ENCODE measurements around the gene SCMH1. TPM values are rescaled to one million over a fixed set of nuclear protein-coding genes. Genes with fewer than 3 reads are reported as not detected.

SCMH1 gene
- total RNA-seq, 1 donor from 2014 or later = 22.5 TPM

DNA sequence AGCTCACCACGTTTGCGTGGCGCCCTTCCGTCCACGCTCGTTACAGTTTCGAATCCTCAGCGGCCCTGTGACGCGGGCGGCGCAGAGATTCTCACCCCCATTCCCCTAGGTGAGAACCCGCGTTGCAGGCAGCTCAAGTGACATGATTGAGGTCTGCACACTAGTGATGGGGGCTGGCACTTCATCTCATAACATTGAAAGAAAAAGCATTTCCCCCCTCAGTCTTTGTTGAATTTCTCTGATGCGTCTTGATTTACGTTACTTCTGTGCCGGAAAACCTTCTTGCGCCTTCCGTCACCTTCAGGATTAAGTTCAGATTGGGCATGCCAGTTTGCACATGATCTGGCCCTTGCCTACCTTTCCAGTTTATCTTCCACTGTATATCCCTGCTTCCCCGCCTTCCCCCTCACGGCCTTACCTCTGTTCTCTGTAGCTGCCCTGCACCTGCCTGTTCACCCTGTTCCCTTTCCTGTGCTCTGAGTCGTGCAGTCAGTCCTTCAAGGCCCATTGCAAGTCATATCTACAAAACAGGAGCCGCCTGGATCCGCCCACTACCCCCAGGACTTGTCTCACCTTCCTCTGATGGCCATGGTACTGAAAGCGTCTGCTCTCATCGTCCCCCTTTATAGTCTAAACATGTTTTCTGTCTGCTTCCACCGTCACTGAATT lies 261.5 kb downstream of the SCMH1 start:
- no peak for DNase-seq (ENCODE audit: extremely low read depth, low read depth, low spot score)

- no peak for DNase-seq (ENCODE audit: extremely low read depth, low read depth, low spot score)
These were observed 262.0 kb downstream of the SCMH1 start for GRCh38 chr1:40980068-40980452.

DNA sequence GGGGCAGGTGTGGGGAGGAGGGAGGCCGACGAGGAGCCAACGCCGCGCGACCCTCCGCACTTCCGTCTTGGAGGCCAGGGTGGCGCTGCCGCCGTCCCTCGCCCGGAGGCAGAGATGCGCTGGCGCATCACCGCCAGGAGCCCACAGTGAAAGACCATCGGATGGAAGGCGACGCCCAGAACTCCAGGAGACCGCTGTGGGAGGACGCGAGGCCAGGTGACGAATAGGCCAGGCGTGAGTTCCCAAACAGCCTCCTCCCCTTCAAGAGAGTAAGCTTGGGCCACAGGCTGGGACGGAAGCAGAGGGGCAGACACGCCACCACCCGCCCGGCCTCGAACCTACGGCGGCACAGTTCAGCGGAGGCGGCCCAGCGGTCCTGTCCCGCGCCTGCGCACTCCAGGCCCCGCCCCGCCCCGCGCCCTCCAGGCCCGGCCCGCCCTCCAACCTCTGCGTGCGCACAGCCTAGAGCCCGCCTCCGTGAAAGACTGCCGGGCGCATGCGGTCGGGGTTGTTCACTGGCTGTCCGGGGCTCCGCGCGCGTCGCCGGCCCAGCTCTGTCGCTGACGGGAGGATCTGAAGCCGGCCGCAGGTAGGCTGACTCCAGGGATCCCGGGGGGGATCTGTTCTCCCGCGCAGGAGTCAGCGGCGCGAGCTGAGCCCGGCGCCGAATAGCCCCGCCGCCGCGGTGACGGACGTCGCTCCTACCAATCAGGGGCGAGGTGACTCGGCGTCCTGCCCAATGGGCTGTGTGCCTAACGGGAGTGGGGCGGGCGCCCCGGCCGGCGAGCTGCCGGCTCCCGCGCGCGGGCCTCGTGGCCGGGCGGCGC lies 262.7 kb downstream of the SCMH1 start, which contains the start of gene CTPS1:
CTPS1 (plus strand) TSS at position 456 of the 827 bp plus-strand sequence. CDS start 3,595 bp downstream, outside the sequence.
- DNase-seq (ENCODE audit: extremely low read depth, low read depth, low spot score) = no peak

DNA sequence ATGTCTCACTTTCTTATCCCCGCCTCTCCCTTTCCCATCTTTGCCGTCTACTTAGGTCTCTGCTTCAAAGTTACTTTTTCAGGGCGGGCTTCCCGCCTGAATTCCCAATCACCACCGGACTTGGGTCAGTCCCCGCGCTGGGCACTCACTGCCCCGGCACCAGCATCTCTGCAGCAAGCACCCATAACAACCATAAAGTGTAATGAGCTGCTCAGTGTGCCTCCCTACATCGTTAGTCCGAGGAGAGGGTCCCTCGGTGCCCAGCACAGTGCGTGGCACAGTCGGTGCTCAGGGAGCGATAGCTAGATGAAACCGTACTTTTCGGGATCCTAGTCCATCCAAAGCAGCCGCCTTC lies 263.2 kb downstream of the SCMH1 start:
- no peak for DNase-seq (ENCODE audit: extremely low read depth, low read depth, low spot score)

DNA sequence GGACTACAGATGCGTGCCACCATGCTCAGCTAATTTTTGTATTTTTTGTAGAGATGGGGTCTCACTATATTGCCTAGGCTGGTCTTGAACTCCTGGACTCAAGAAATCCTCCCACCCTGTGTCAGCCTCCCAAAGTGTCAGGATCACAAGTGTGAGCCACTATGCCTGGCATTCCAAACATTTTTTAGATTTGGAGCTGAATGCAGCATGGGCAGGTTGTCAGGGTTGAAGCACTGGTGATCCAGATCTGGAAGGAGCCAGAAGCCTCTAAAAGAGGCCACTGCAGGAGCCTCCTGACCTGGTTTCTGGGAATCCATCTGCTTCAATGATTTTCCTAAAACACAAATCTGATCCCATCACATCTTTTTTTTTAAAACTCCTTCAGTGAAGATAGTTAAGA lies 264.4 kb downstream of the SCMH1 start:
- DNase-seq (ENCODE audit: extremely low read depth, low read depth, low spot score) = no peak

Other genes with a start within 250 kb of the SCMH1 start
- gene SLFNL1, start 220.6 kb downstream of the SCMH1 start, total RNA-seq = 0.05 and 0.18 TPM in 2 replicates
- not detected in 2 replicates for gene FOXO6, start 119.1 kb upstream of the SCMH1 start, total RNA-seq
- gene EDN2, start 242.4 kb upstream of the SCMH1 start, total RNA-seq = 0.53 and 0.63 TPM in 2 replicates